ENCODE data around the gene DYNC1I1.

The DYNC1I1 gene
- total RNA-seq, result 0 to 0.11 (median 0) reads per million in 9 experiments

DNA sequence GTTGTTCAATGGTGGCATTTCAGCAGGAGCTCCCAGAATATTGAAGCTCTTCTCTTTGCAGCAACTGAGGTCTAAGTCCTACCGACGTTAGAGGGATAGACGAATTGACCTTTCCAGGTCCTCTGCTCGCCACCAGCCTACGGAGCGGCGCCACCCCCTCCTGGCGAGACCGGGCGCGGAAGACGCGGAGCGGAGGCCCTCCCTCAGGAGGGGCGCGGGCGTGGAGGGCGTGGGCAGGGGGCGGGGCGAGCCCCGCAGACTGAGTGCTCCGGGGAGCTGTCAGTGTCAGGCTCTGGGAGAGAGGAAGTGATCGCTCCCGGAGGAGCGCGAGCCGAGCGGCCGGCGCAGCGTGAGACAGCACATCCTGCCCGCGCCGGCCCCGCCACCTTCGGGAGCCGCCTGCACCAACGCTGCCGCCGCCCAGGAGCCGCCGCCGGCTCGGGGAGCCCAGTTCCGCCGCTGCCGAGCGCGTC, at the start of gene DYNC1I1:
DYNC1I1 (plus strand) TSS at position 257 of the 473 bp plus-strand sequence. CDS start 32,176 bp downstream, outside the sequence.
- Mint-ChIP-seq H3K36me3 (ENCODE audit: insufficient read depth) (peaks cover 3% of the 10 kb centered on the region), H3K27ac (no peak within 1 kb of the TSS), H3K27me3 (peaks cover 33 to 39% of the 10 kb centered on the region in 2 donors), H3K9me3 (peaks cover 0 to 8% of the 10 kb centered on the region in 2 donors), H3K4me3 (peak within 1 kb of the TSS; percentile 44 to 50), H3K4me1 (ENCODE audit: low read depth in 2 of 2) (peaks cover 0 to 3% of the 10 kb centered on the region in 2 donors)
- ATAC-seq (replicated peaks) (no peak), DNase-seq (no peak)

DNA sequence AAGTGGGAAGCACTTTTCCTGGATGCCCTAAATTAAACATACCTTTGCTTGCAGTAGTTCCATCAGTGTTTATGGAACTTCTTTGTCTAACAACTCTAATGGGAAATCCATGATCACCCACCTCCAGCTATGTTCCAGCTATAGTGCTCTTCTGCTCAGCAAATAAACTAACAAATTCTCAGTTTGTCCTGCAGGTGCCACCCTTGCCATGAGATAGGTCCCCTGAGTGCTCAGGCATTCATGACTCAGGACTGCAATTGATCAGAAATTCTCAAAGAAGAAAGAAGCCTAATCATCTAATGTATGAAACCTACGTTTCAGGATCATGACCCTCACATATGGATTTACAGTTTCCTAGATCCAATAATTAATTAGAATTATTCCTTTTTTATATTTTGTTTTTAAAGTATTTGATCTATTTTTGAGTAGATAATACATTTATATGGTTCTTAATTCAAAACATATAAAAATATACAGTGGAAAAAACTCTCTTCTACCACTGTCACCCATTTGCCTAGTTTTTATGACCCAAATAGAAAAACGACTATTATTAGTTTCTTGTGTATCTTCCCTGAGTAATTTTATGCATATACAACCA, 48.7 kb upstream of the DYNC1I1 start:
- Mint-ChIP-seq H3K27ac (no peak overlapping the region), H3K36me3 (ENCODE audit: insufficient read depth) (no peaks in the 10 kb centered on the region), H3K4me1 (ENCODE audit: low read depth in 2 of 2) (no peaks in the 10 kb centered on the region), H3K27me3 (no peaks in the 10 kb centered on the region), H3K4me3 (no peak overlapping the region), H3K9me3 (no peaks in the 10 kb centered on the region)
- ATAC-seq (replicated peaks) (no peak), DNase-seq (no peak)

DNA sequence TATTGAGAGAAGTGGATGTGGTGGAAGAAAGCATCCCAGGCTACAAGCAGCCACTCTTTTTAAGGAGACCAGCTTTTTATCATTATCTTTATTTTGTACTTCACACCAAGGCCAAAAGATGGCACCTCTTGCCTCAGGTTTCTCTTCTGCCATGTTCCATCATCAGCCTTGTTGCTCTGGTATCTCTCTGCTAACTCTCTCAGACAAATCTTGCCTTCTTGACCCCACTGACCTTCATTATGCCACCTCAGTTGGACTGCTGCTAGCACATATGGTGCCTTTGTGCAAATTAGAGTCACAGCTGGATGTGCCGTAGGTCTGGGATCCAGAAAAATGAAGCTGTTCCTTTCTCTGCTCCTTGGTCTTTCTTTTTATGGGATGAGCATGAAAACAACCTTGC, 47.1 kb upstream of the DYNC1I1 start:
- no peaks in the 10 kb centered on the region for H3K36me3 Mint-ChIP-seq (ENCODE audit: insufficient read depth)
- ATAC-seq (replicated peaks) (no peak), DNase-seq (no peak)
- H3K4me1 Mint-ChIP-seq (ENCODE audit: low read depth in 2 of 2), result no peaks in the 10 kb centered on the region
- H3K4me3 Mint-ChIP-seq, result no peak overlapping the region
- H3K27me3 Mint-ChIP-seq, result no peaks in the 10 kb centered on the region
- no peaks in the 10 kb centered on the region for H3K9me3 Mint-ChIP-seq
- H3K27ac Mint-ChIP-seq, result no peak overlapping the region

DNA sequence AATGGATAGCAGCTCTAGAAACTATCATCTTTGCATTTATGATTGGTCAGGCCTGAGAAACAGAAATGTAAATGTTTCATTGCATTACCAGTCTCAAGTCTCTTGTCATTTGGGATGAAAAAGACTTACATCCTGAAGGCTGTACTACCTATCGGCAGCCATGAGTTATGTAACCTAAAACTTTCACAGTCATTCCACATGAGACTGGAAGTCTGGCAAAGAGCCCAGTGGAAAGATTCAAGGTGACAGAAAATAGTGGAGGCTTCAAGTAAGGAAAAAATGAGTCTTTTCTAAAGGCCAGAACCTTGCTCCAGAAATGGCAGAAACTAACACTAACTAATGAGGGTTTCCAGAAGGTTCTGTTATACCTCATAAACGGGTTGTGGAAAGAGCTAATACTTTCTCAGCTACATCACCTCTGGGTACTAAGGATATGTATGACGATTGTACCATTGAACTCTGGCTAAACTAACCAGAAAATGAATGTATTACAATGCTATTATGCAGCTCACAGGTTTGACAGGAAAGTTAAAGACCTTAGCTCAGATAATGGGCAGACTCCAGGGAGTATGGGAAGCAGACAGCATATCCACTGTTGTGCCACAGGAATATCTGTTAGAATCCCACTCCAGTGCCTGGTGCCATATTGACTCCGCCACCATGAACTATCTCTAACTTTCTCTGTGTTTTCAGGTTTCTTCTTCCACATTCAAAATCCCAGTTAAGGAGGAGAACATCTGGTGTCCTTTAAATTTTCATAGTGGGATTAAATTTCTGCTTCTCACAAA, 41.7 kb upstream of the DYNC1I1 start:
- ATAC-seq (replicated peaks), result no peak
- Mint-ChIP-seq H3K27me3 (no peaks in the 10 kb centered on the region), H3K9me3 (no peaks in the 10 kb centered on the region), H3K27ac (no peak overlapping the region), H3K4me1 (ENCODE audit: low read depth in 2 of 2) (no peaks in the 10 kb centered on the region), H3K36me3 (ENCODE audit: insufficient read depth) (no peaks in the 10 kb centered on the region), H3K4me3 (no peak overlapping the region)
- no peak for DNase-seq

DNA sequence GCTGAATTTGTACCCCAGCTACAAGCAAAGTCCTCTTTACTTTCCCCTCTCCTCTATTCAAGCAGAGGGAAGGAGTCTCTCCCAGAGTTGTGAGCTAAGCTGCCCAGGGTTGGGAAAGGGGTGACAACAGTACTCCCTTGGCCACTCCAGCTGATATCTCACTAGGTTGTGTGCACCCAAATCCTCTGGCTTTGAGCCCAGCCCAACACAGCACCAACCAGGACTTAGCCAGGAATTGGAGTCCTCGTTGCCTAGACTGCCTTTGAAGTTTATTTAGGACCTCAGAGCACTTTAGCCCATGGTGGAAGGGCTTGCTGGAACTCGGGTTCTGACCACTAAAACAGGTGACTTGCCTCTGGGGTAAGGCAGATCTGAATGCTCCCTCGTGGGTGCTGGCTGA, 35.7 kb upstream of the DYNC1I1 start:
- Mint-ChIP-seq H3K9me3 (peaks cover 0 to 9% of the 10 kb centered on the region in 2 donors), H3K4me3 (no peak overlapping the region), H3K27ac (no peak overlapping the region), H3K27me3 (no peaks in the 10 kb centered on the region), H3K4me1 (ENCODE audit: low read depth in 2 of 2) (no peaks in the 10 kb centered on the region), H3K36me3 (ENCODE audit: insufficient read depth) (no peaks in the 10 kb centered on the region)
- DNase-seq, result no peak
- no peak for ATAC-seq (replicated peaks)

DNA sequence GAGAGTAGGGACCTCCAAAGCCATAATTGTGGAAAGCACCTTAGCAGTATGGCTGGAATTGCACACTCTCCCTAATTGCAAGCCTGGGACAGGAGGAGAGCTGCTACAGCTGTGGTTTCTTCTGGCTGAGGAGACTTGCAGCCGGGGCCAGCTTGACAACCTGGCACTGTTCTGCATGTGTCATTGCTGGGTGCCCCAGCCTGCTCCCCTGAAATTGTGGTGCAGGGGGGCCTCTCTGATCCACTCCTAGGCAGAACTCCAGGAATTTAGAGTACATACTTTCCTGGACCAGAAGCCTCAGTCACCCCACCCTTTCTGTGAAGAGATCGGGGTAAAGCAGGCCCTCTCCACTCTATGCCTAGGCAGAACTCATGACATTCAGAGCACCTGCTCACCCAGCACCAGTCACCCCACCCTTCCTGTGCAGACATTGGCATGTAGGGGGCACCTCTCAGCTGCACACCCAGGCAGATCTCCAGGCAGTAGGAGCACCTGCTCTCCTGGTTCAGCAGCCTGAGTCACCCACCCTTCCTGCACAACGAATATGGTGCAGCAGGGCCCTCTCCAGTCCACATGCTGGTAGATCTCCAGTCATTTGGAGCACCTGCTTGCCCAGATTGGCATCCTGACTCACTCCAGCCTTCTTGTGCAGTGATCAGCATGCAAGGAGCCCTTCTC, 34.4 kb upstream of the DYNC1I1 start:
- ATAC-seq (replicated peaks) (no peak), DNase-seq (no peak)
- H3K9me3 Mint-ChIP-seq, result peaks cover 0 to 9% of the 10 kb centered on the region in 2 donors
- no peak overlapping the region for H3K4me3 Mint-ChIP-seq
- no peaks in the 10 kb centered on the region for H3K27me3 Mint-ChIP-seq
- no peaks in the 10 kb centered on the region for H3K4me1 Mint-ChIP-seq (ENCODE audit: low read depth in 2 of 2)
- H3K36me3 Mint-ChIP-seq (ENCODE audit: insufficient read depth), result no peaks in the 10 kb centered on the region
- no peak overlapping the region for H3K27ac Mint-ChIP-seq

DNA sequence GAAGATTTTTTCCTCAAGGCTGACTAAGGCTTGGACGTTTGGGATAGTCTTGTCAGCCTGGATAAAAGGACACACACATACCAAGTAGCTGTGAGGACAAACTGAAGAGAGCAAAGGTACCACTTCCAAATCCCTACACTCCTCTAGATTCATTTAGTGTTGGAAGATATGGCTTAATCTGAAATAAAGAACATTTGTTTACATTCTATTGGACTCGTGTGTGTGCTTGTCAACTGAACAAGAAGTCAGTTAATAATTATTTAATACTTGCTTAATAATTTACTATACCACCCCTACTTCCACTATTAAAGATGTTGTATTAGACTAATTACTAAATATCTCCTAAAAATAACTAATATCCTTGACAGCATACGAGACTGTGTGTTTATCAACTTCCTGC, 23.3 kb upstream of the DYNC1I1 start:
- DNase-seq (no peak), ATAC-seq (replicated peaks) (no peak)
- peaks cover 0 to 6% of the 10 kb centered on the region in 2 donors for H3K9me3 Mint-ChIP-seq
- H3K4me3 Mint-ChIP-seq, result no peak overlapping the region
- no peak overlapping the region for H3K27ac Mint-ChIP-seq
- no peaks in the 10 kb centered on the region for H3K4me1 Mint-ChIP-seq (ENCODE audit: low read depth in 2 of 2)
- H3K36me3 Mint-ChIP-seq (ENCODE audit: insufficient read depth), result no peaks in the 10 kb centered on the region
- H3K27me3 Mint-ChIP-seq, result no peaks in the 10 kb centered on the region

DNA sequence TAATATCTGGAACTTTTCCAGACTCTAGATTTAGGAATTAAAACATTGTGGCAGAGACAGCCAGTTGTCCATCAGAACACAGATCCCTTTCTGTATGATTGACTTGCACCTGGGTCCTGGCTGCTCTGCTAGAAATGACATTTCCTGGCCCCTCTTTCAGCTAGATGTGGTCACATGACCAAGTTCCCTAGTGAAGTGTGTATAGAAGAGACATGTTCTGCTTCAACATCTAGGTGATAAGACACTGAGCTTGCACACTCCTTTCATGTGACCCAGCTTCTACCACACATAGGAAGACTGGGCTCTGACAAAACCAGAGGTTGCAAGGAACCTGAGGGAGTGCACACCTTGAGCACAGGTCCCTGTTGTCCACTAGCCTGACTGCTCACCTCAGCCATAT, 22.8 kb upstream of the DYNC1I1 start:
- H3K27me3 Mint-ChIP-seq, result no peaks in the 10 kb centered on the region
- no peaks in the 10 kb centered on the region for H3K4me1 Mint-ChIP-seq (ENCODE audit: low read depth in 2 of 2)
- H3K4me3 Mint-ChIP-seq, result no peak overlapping the region
- peaks cover 0 to 6% of the 10 kb centered on the region in 2 donors for H3K9me3 Mint-ChIP-seq
- H3K36me3 Mint-ChIP-seq (ENCODE audit: insufficient read depth), result no peaks in the 10 kb centered on the region
- ATAC-seq (replicated peaks) (no peak), DNase-seq (no peak)
- H3K27ac Mint-ChIP-seq, result no peak overlapping the region

DNA sequence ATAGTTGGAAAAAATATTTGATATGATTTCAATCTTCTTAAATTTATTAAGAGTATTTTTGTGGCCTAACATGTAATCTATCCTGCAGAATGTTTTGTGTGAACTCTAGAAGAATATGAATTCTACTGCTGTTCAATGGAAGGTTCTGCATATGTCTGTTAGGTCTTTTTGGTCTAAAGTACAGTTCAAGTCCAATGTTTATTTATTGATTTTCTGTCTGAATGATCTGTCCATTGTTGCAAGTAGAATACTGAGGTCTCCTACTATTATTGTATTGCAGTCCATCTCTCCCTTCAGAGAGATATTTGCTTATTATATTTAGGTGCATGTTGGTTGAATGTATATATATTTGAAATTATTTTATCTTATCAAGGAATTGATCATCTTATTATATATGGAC, 18.9 kb upstream of the DYNC1I1 start:
- no peak overlapping the region for H3K27ac Mint-ChIP-seq
- peaks cover 0 to 6% of the 10 kb centered on the region in 2 donors for H3K9me3 Mint-ChIP-seq
- peaks cover 0 to 5% of the 10 kb centered on the region in 2 donors for H3K27me3 Mint-ChIP-seq
- no peaks in the 10 kb centered on the region for H3K4me1 Mint-ChIP-seq (ENCODE audit: low read depth in 2 of 2)
- ATAC-seq (replicated peaks) (no peak), DNase-seq (no peak)
- no peaks in the 10 kb centered on the region for H3K36me3 Mint-ChIP-seq (ENCODE audit: insufficient read depth)
- H3K4me3 Mint-ChIP-seq, result no peak overlapping the region

DNA sequence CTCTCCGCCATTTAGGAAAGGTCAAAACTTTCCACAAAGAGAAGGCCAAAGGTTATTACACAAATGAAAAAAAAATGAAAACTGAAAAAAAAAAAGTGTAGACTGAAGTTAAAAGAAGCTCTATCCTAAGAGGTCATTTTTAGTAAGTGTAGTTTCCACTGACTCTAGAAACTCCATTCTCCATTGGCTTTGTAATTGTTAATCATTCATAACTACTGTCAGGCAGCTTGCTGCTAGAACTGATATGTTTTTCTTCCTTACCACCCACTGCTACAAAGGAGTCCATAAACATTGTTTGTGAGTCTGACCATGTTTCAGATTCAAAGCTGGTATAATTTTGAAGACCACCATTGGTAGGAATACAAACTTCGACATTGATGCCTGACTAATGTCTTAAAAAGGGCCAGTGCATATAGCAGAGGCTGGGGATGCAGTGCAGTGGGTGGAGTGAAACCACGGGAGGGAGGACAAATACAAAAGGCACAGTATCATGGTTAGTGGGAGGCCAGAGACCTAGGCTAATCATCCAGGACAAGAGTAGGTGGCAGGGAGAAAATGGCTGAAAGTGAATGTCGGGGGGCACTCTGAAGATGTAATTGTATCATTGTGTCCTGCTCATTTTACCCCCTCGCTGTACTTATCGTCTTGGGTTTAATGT, 16.9 kb upstream of the DYNC1I1 start:
- Mint-ChIP-seq H3K27me3 (peaks cover 0 to 5% of the 10 kb centered on the region in 2 donors), H3K4me1 (ENCODE audit: low read depth in 2 of 2) (no peaks in the 10 kb centered on the region), H3K27ac (no peak overlapping the region), H3K9me3 (peaks cover 0 to 6% of the 10 kb centered on the region in 2 donors), H3K36me3 (ENCODE audit: insufficient read depth) (no peaks in the 10 kb centered on the region), H3K4me3 (no peak overlapping the region)
- ATAC-seq (replicated peaks), result no peak
- DNase-seq, result no peak

DNA sequence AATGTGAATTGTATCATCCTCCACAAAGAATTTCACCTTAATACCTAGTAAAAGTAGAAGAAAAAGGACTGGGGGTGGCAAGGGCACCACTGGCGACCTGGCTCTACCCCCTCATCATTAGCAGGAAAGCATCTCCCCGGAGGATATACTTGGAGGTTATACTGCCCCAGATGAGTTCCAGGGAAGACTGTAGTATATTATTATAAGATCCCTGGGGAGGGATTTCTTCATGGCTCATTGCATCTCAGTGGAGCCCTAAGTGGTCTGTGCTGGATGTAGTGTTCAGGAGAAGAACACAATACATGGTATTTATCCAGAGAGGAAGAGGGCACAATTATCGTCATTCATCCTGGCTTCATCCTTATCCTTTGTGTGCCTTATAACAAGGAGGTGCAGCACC, 14.2 kb upstream of the DYNC1I1 start:
- Mint-ChIP-seq H3K27ac (no peak overlapping the region), H3K27me3 (peaks cover 0 to 5% of the 10 kb centered on the region in 2 donors), H3K9me3 (peaks cover 0 to 2% of the 10 kb centered on the region in 2 donors), H3K4me3 (no peak overlapping the region), H3K36me3 (ENCODE audit: insufficient read depth) (no peaks in the 10 kb centered on the region), H3K4me1 (ENCODE audit: low read depth in 2 of 2) (no peaks in the 10 kb centered on the region)
- DNase-seq, result no peak
- ATAC-seq (replicated peaks), result no peak

DNA sequence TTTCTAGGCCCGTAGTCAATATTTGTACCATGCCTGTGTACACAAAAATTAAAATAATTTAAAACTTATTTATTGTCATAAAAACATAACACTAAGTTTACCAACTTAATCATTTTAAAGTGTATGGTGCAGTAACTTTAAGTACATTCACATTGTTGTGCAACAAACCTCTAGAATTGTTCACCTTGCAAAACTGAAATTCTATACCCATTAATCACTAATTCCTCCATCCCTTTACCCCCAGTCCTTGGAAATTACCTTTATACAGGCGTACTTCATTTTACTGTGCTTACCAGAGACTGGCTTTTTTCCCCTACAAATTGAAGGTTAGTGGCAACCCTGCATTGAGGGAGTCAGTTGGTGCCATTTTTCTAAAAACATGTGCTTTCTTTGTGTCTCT, 6.3 kb upstream of the DYNC1I1 start:
- DNase-seq (no peak), ATAC-seq (replicated peaks) (no peak)
- Mint-ChIP-seq H3K9me3 (peaks cover 2 to 8% of the 10 kb centered on the region in 2 donors), H3K4me1 (ENCODE audit: low read depth in 2 of 2) (no peaks in the 10 kb centered on the region), H3K36me3 (ENCODE audit: insufficient read depth) (no peaks in the 10 kb centered on the region), H3K27me3 (no peaks in the 10 kb centered on the region), H3K27ac (no peak overlapping the region), H3K4me3 (no peak overlapping the region)

DNA sequence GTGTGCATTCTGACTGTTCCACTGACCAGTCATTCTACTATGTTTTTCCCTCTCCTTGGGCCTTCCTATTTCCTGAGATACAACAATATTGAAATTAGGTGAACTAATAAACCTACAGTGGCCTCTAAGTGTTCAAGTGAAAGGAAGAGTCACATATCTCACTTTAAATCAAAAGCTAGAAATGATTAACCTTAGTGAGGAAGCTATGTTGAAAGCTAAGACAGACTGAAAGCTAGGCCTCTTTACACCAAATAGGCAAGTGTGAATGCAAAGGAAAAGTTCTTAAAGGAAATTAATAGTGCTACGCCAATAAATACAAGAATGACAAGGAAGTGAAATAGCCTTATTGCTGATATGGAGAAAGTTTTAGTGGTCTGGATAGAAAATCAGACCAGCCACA, 5.7 kb upstream of the DYNC1I1 start:
- Mint-ChIP-seq H3K36me3 (ENCODE audit: insufficient read depth) (no peaks in the 10 kb centered on the region), H3K27me3 (peaks cover 3 to 5% of the 10 kb centered on the region in 2 donors), H3K27ac (no peak overlapping the region), H3K4me1 (ENCODE audit: low read depth in 2 of 2) (no peaks in the 10 kb centered on the region), H3K4me3 (no peak overlapping the region), H3K9me3 (peaks cover 2 to 8% of the 10 kb centered on the region in 2 donors)
- no peak for ATAC-seq (replicated peaks)
- no peak for DNase-seq
